Body of pancreas (tissue), 4 donors: ENCODE results near the gene ANKRD34A. TPM values are rescaled to one million over a fixed set of nuclear protein-coding genes. Genes with fewer than 3 reads are reported as not detected.

Experiments
- ATAC-seq: fragments of 150-250 bp; one replicate; pipeline ENCODE4 v1.9.1; 2016
- DNase-seq, 4 donors: peaks; one replicate each; pipeline ENCODE4 v3.0.0-alpha.2; 2019
- H3K27ac ChIP-seq, 4 donors: fragments of 200-600 bp; sonication (generic); 1 replicate in 3 of 4; 2 replicates in 1 of 4; pipeline versions ENCODE4 v1.5.1 to v1.6.1; 2016 to 2019; ENCODE audit warnings: mild to moderate bottlenecking in 1 of 4, mixed read lengths in 1 of 4, moderate library complexity in 1 of 4
- H3K27me3 ChIP-seq, 2 donors: fragments of 200-600 bp; sonication (generic); one replicate each; pipeline ENCODE4 v1.6.0; 2016; ENCODE audit warnings: mild to moderate bottlenecking in 1 of 2
- H3K36me3 ChIP-seq, 2 donors: fragments of 200-600 bp; sonication (generic); replicated peaks in 1 of 2; 2 replicates each; pipeline ENCODE4 v1.5.1; 2016; ENCODE audit warnings: low read depth in 2 of 2; ENCODE audit not compliant: insufficient read depth in 1 of 2
- H3K4me1 ChIP-seq: fragments of 200-600 bp; sonication (generic); one replicate; pipeline ENCODE4 v1.6.0; 2016
- H3K4me3 ChIP-seq, 2 donors: fragments of 200-600 bp; sonication (generic); 1 replicate in 1 of 2; 2 replicates in 1 of 2; pipeline ENCODE4 v1.5.1; 2016 to 2019
- H3K9me3 ChIP-seq, 3 donors: fragments of 200-600 bp; sonication (generic); 1 replicate in 2 of 3; 2 replicates in 1 of 3; pipeline ENCODE4 v1.5.1; 2016
- CTCF ChIP-seq, 7 experiments: fragments of 450-650 bp in 4 of 7; fragments of 200-600 bp in 3 of 7; sonication (generic) in 3 of 7; IDR thresholded peaks; one replicate each; pipeline ENCODE4 v1.5.1; 2016 to 2019; ENCODE audit warnings: antibody characterized with exemption in 7 of 7
- POLR2A ChIP-seq, 3 donors: fragments of 450-650 bp; IDR thresholded peaks; one replicate each; pipeline ENCODE4 v1.6.1; 2016; ENCODE audit warnings: antibody characterized with exemption in 3 of 3, mild to moderate bottlenecking in 2 of 3
- WGBS, 2 donors: methylation state at CpG; one replicate each; pipeline ENCODE4 v1.1.5; 2017; 5-methylcytosine and 5-hydroxymethylcytosine counted together
- intact Hi-C: fragments of 100-400 bp; cut with DNase I; formaldehyde crosslinking; loops from one replicate; pipeline ENCODE4 v1.15.1; 2023
- total RNA-seq, 2 donors: library from RNA; depleted of rRNA; stranded (reverse); fragments of >200 nt; gene quantifications; one replicate each; pipeline ENCODE4 v1.1.0, GENCODE V29; 2016

Gene ANKRD34A
- total RNA-seq, 2 donors from 2014 or later = 0.66 TPM; not detected in 1

GRCh38 chr1:145978854-145979745, 14.7 kb upstream of the ANKRD34A start:
- TF ChIP-seq POLR2A (IDR thresholded peaks at IDR 0.05) = peak in 2 of 3 donors; percentile 44 to 53
- TF ChIP-seq CTCF (IDR thresholded peaks at IDR 0.05) = peak in 2 of 7 experiments; percentile 5 to 8
- Histone ChIP-seq H3K4me3 (no peak overlapping the region), H3K27ac (peak overlapping the region; percentile 72 to 90 (median 82)), H3K4me1 (peaks cover 70% of the 10 kb centered on the region), H3K36me3 (no peaks in the 10 kb centered on the region), H3K27me3 (no peaks in the 10 kb centered on the region), H3K9me3 (no peaks in the 10 kb centered on the region)
- peak; percentile 82 for ATAC-seq
- DNase-seq = peak; percentile 81 to 94 (median 86)
- 20 to 29% methylated on average over 9 of the region's 9 CpGs for WGBS, 2 donors
- intact Hi-C loops = no loop called here

GRCh38 chr1:145978471-145978853, 14.1 kb upstream of the ANKRD34A start:
- peaks cover 64% of the 10 kb centered on the region for H3K4me1 ChIP-seq
- H3K4me3 ChIP-seq = no peak overlapping the region
- H3K9me3 ChIP-seq = no peaks in the 10 kb centered on the region
- no peak for TF ChIP-seq CTCF (IDR thresholded peaks at IDR 0.05)
- no peak for TF ChIP-seq POLR2A (IDR thresholded peaks at IDR 0.05)
- H3K27me3 ChIP-seq = no peaks in the 10 kb centered on the region
- H3K36me3 ChIP-seq = no peaks in the 10 kb centered on the region
- intact Hi-C loops = no loop called here
- ATAC-seq (no peak), DNase-seq (no peak)
- peak overlapping the region; percentile 72 to 90 (median 82) for H3K27ac ChIP-seq

- no peaks in the 10 kb centered on the region for H3K9me3 ChIP-seq
- ATAC-seq (peak; percentile 67), DNase-seq (peak; percentile 83 to 92 (median 89))
- H3K36me3 ChIP-seq = no peaks in the 10 kb centered on the region
- H3K27ac ChIP-seq = peak overlapping the region; percentile 72 to 90 (median 82)
- H3K4me1 ChIP-seq = peaks cover 57% of the 10 kb centered on the region
- H3K4me3 ChIP-seq = no peak overlapping the region
- intact Hi-C loops = no loop called here
- TF ChIP-seq CTCF (IDR thresholded peaks at IDR 0.05) (peak; percentile 63 to 96 (median 92)), POLR2A (IDR thresholded peaks at IDR 0.05) (no peak)
- no peaks in the 10 kb centered on the region for H3K27me3 ChIP-seq
- 18 to 19% methylated on average over 9 of the region's 9 CpGs for WGBS, 2 donors
These were observed 13.4 kb upstream of the ANKRD34A start for GRCh38 chr1:145977486-145978470.

GRCh38 chr1:145977016-145977415, 12.6 kb upstream of the ANKRD34A start:
- 78% methylated on average over 5 of the region's 5 CpGs for WGBS, 2 donors
- Histone ChIP-seq H3K9me3 (no peaks in the 10 kb centered on the region), H3K4me3 (no peak overlapping the region), H3K4me1 (peaks cover 50% of the 10 kb centered on the region), H3K27ac (no peak overlapping the region), H3K27me3 (no peaks in the 10 kb centered on the region), H3K36me3 (no peaks in the 10 kb centered on the region)
- no peak for TF ChIP-seq POLR2A (IDR thresholded peaks at IDR 0.05)
- TF ChIP-seq CTCF (IDR thresholded peaks at IDR 0.05) = no peak
- intact Hi-C loops = no loop called here
- DNase-seq (no peak), ATAC-seq (no peak)
